Measurements from ENCODE around the gene PAPOLB. TPM values are rescaled to one million over a fixed set of nuclear protein-coding genes. Genes with fewer than 3 reads are reported as not detected.

PAPOLB gene
- total RNA-seq, 1 donor from 2014 or later = 0.38 TPM

DNA sequence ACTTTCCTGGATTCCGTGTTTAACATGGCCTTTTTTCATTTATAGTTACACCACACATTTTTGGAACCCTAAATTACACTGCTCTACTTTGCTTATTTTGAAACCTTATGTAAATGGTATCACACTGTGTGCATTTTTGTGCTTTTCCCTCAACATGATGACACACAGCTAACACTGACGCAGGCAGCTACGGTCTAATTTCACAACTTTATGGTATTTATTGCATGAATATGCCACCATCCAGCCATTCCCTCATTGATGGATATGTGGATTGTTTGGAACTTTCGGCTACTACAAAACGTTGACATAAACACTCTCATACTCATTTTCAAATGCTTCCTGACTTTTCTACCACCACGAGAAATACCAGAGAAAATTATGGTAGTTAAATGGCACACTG is 6.9 kb downstream of the PAPOLB start:
- TF ChIP-seq, protein P1, sequence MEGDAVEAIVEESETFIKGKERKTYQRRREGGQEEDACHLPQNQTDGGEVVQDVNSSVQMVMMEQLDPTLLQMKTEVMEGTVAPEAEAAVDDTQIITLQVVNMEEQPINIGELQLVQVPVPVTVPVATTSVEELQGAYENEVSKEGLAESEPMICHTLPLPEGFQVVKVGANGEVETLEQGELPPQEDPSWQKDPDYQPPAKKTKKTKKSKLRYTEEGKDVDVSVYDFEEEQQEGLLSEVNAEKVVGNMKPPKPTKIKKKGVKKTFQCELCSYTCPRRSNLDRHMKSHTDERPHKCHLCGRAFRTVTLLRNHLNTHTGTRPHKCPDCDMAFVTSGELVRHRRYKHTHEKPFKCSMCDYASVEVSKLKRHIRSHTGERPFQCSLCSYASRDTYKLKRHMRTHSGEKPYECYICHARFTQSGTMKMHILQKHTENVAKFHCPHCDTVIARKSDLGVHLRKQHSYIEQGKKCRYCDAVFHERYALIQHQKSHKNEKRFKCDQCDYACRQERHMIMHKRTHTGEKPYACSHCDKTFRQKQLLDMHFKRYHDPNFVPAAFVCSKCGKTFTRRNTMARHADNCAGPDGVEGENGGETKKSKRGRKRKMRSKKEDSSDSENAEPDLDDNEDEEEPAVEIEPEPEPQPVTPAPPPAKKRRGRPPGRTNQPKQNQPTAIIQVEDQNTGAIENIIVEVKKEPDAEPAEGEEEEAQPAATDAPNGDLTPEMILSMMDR (IDR thresholded peaks at IDR 0.05) = no peak
- H3K4me3 ChIP-seq = no peak overlapping the region
- ATAC-seq = no peak
- H3K27ac ChIP-seq = no peak overlapping the region
- intact Hi-C loops (cut with DNase I) = no loop called here
- no peaks in the 10 kb centered on the region for H3K36me3 ChIP-seq
- no peaks in the 10 kb centered on the region for H3K4me1 ChIP-seq
- no peak for DNase-seq
- no peaks in the 10 kb centered on the region for H3K27me3 ChIP-seq
- H3K9me3 ChIP-seq = no peaks in the 10 kb centered on the region

DNA sequence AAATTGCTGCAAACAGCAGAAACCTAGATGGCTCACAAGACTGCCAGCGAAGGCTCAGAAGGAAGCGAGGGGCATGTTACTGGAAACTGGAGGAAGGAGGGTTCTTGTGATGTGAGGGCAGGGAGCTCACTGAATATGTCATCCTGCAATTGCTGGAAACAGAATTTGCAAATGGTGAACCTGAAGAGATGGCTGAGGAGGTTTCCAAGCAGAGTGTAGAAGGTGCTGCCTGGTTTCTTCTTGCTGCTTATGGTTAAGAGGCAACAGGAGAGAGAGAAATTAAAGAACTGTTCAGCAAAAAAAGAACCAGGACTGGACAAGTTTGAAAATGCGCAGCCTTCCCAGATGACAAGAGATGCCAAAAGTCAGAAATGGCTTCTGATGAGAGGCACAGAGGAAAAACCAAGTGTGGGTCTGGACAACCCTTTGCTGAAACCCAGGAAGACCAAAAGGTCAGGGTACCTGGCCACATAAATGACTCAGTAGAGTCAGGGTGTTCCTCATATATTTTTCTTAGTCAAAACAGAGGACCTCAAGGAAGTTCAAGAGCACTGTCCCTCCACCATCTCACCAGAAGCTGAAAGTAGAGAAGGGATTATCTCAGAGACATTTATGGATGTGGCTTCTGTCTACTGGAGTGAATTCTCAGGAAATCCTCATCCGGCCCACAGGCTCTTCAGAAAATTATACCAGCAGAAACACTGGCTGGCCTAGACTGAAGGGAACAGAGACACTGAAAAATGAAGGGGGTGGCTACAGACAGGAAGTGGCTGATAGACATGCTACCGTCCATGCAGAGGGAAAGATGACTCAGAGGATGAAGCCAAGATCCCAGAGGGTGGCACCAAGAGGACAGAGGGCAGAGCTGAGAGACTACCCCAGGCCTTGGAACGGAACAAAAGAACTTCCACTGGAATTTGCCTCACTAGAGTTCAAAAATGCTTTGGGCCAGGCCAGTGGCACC is 10.1 kb downstream of the PAPOLB start:
- ATAC-seq (peak; percentile 47), DNase-seq (no peak)
- intact Hi-C loops (cut with DNase I) = no loop called here
- TF ChIP-seq, protein P1 (IDR thresholded peaks at IDR 0.05) = no peak
- no peaks in the 10 kb centered on the region for H3K27me3 ChIP-seq
- H3K36me3 ChIP-seq = no peaks in the 10 kb centered on the region
- no peaks in the 10 kb centered on the region for H3K9me3 ChIP-seq
- H3K27ac ChIP-seq = no peak overlapping the region
- no peak overlapping the region for H3K4me3 ChIP-seq
- H3K4me1 ChIP-seq = peaks cover 4% of the 10 kb centered on the region

DNA sequence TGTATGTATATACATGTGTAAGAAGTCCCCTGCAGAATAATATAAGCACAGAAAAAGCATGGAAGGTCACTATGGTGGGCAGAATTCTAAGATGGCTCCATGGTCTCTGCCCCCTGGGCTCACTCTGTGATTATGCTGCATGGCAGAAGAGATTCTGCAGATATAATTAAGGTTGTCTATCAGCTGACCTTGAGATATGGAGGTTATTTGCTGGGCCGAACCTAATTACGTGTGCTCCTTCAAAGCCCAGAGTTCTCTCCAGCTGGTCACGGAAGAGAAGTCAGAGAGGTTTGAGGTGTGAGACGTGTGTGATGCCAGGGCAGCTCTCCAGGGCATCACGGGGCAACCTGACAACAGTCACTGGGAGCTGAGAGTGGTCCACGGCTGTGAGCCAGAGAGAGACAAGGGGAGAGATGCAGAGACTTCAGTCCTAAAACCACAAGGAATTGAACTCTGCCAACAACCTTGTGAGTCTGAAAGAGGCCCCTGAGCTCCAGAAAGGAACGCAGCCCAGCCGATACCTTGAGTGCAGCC is 11.5 kb downstream of the PAPOLB start:
- ATAC-seq = no peak
- TF ChIP-seq, protein P1 (IDR thresholded peaks at IDR 0.05) = no peak
- no peak for DNase-seq
- Histone ChIP-seq H3K4me3 (no peak overlapping the region), H3K27me3 (no peaks in the 10 kb centered on the region), H3K9me3 (no peaks in the 10 kb centered on the region), H3K4me1 (peaks cover 4% of the 10 kb centered on the region), H3K36me3 (no peaks in the 10 kb centered on the region), H3K27ac (no peak overlapping the region)
- intact Hi-C loops (cut with DNase I) = no loop called here

DNA sequence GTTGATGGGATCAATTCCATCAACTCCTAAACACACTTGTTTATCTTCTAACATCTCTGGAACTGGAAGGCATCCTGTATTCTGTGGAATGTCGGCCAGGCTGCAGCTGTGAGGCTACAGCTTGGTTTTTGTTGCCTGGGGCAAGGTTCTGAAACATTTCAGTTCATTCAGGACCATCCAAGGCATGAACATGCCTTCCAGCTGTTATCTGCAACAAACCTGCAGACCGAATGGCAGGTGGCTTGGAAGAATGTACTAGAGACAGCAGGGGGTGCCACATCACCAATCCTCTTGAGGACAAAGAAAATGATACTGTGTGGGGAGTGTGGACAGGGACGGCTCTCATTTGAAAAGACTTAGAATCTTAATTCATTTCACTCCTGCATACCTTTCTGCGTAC is 12.4 kb downstream of the PAPOLB start:
- Histone ChIP-seq H3K9me3 (no peaks in the 10 kb centered on the region), H3K27ac (no peak overlapping the region), H3K36me3 (no peaks in the 10 kb centered on the region), H3K4me1 (peaks cover 4% of the 10 kb centered on the region), H3K4me3 (no peak overlapping the region), H3K27me3 (no peaks in the 10 kb centered on the region)
- TF ChIP-seq, protein P1 (IDR thresholded peaks at IDR 0.05) = peak; percentile 45
- intact Hi-C loops (cut with DNase I) = no loop called here
- no peak for DNase-seq
- ATAC-seq = peak; percentile 86

DNA sequence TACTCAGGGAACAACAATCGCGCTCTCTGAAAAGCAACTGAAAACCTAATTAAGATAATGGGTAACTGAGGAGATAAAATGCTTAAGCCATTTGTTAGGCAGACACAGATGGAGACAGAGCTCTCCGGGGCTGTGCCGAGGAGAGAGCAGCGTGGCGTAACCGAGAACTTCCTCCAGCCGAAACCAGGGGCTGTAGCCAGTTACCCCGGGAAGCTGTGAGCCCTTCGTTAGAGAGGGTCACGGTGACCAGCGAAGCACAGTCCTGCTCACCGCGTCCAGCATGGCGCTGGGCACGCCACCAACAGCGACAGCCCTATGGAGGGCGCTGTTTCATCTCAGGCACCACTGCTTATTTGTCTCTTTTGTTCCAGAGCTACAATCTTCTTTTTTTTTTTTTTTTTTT is 16.1 kb downstream of the PAPOLB start:
- Histone ChIP-seq H3K36me3 (no peaks in the 10 kb centered on the region), H3K4me1 (peaks cover 10% of the 10 kb centered on the region), H3K4me3 (peak overlapping the region; percentile 23), H3K27ac (no peak overlapping the region), H3K27me3 (no peaks in the 10 kb centered on the region), H3K9me3 (no peaks in the 10 kb centered on the region)
- no peak for ATAC-seq
- intact Hi-C loops (cut with DNase I) = no loop called here
- TF ChIP-seq, protein P1 (IDR thresholded peaks at IDR 0.05) = peak; percentile 21
- peak; percentile 48 for DNase-seq
